Endothelial cell of umbilical vein (primary cell): Measurements from ENCODE around the gene CDIPT. TPM values are rescaled to one million over a fixed set of nuclear protein-coding genes. Genes with fewer than 3 reads are reported as not detected.

Source experiments
- BruUV-seq: library from RNA; stranded (reverse); fragments of 400-500 nt; replicated peaks from 2 replicates; lab custom pipeline; 2021; lab: Mats Ljungman, UMichigan
- CTCF ChIA-PET: fragments of 300-600, 350-600 bp; sonication (Branson Sonifier 250); formaldehyde crosslinking; loops from one replicate; lab custom pipeline; 2021; ENCODE audit warnings: antibody characterized with exemption, inconsistent platforms; lab: Charles Lee
- POLR2A ChIA-PET: fragments of 300-600, 350-600 bp; sonication (Branson Sonifier 250); formaldehyde crosslinking; loops from one replicate; lab custom pipeline; 2021; ENCODE audit warnings: antibody characterized with exemption, inconsistent platforms; lab: Charles Lee
- DNase-seq: peaks from one replicate; pipeline ENCODE4 v3.0.0-alpha.2; 2011; ENCODE audit warnings: low read depth, low spot score
- FAIRE-seq: peaks from 2 replicates; lab custom pipeline; 2011; peaks lifted over from hg19 to GRCh38; lab: Jason Lieb, UNC
- H2AFZ ChIP-seq: 2 replicates; pipeline ENCODE4 v1.6.0; 2012; ENCODE audit warnings: low read depth, low read length, control low read depth, inconsistent platforms
- H3K27ac ChIP-seq: 2 replicates; pipeline ENCODE4 v1.5.1; 2011; ENCODE audit warnings: low read depth, mild to moderate bottlenecking, control low read depth, low read length, moderate library complexity; ENCODE audit not compliant: insufficient read depth
- H3K27me3 ChIP-seq, 2 experiments: 2 replicates each; pipeline versions ENCODE4 v1.6.0 to v1.6.1; 2011; ENCODE audit warnings: low read length in 2 of 2, mixed read lengths in 1 of 2; ENCODE audit not compliant: control insufficient read depth in 2 of 2, insufficient read depth in 2 of 2
- H3K36me3 ChIP-seq, 2 experiments: 2 replicates in 1 of 2; 3 replicates in 1 of 2; pipeline ENCODE4 v1.5.1; 2011; ENCODE audit warnings: low read length in 2 of 2, mild to moderate bottlenecking in 1 of 2, moderate library complexity in 1 of 2; ENCODE audit not compliant: control insufficient read depth in 2 of 2, insufficient read depth in 2 of 2; ENCODE audit errors: extremely low read depth in 1 of 2
- H3K4me1 ChIP-seq: 3 replicates; pipeline ENCODE4 v1.5.1; 2011; ENCODE audit warnings: mild to moderate bottlenecking, low read length; ENCODE audit not compliant: control insufficient read depth, insufficient read depth; ENCODE audit errors: extremely low read depth
- H3K4me2 ChIP-seq: 2 replicates; pipeline ENCODE4 v1.6.1; 2011; ENCODE audit warnings: low read length, control low read depth, mixed read lengths; ENCODE audit not compliant: insufficient read depth
- H3K4me3 ChIP-seq, 3 experiments: fragments of 200-600 bp in 1 of 3; sonication (generic), shearing (Covaris generic) in 1 of 3; replicated peaks in 1 of 3; 2 replicates each; pipeline ENCODE4 v1.5.1; 2011 to 2016; ENCODE audit warnings: control low read depth in 3 of 3, low read length in 3 of 3, mild to moderate bottlenecking in 2 of 3, inconsistent platforms in 1 of 3, low read depth in 1 of 3, moderate library complexity in 1 of 3; ENCODE audit not compliant: insufficient read depth in 1 of 3
- H3K79me2 ChIP-seq: 2 replicates; pipeline ENCODE4 v1.6.0; 2012; ENCODE audit warnings: low read length, inconsistent platforms; ENCODE audit not compliant: control insufficient read depth, insufficient read depth
- H3K9ac ChIP-seq: replicated peaks from 2 replicates; pipeline ENCODE3; 2011; ENCODE audit warnings: low read length, control low read depth; ENCODE audit not compliant: insufficient read depth; ENCODE audit errors: extremely low read depth
- H3K9me1 ChIP-seq: replicated peaks from 3 replicates; pipeline ENCODE4 v1.6.0; 2011; ENCODE audit warnings: mild to moderate bottlenecking, low read length; ENCODE audit not compliant: control insufficient read depth, insufficient read depth; ENCODE audit errors: extremely low read depth
- H3K9me3 ChIP-seq: replicated peaks from 2 replicates; pipeline ENCODE4 v1.5.1; 2012; ENCODE audit warnings: low read length, inconsistent platforms; ENCODE audit not compliant: control insufficient read depth, insufficient read depth
- H4K20me1 ChIP-seq: replicated peaks from 2 replicates; pipeline ENCODE3; 2011; ENCODE audit warnings: mild to moderate bottlenecking, low read length; ENCODE audit not compliant: control insufficient read depth, insufficient read depth; ENCODE audit errors: extremely low read depth
- CTCF ChIP-seq, 2 donors: IDR thresholded peaks; 1 replicate in 1 of 2; 2 replicates in 1 of 2; pipeline ENCODE4 v1.5.1; 2011; ENCODE audit warnings: low read length in 2 of 2, mild to moderate bottlenecking in 2 of 2, moderate library complexity in 2 of 2, control low read depth in 1 of 2, inconsistent platforms in 1 of 2, low read depth in 1 of 2; ENCODE audit not compliant: insufficient read depth in 1 of 2; ENCODE audit errors: extremely low read depth in 1 of 2
- EZH2 ChIP-seq: IDR thresholded peaks from 2 replicates; pipeline ENCODE4 v1.6.1; 2012; ENCODE audit warnings: borderline replicate concordance, low read depth, mild to moderate bottlenecking, moderate library complexity, low read length, inconsistent platforms; ENCODE audit not compliant: severe bottlenecking
- FOS ChIP-seq: IDR thresholded peaks from 2 replicates; pipeline ENCODE4 v1.6.1; 2011; ENCODE audit warnings: mild to moderate bottlenecking, low read length, moderate library complexity, borderline replicate concordance; ENCODE audit not compliant: insufficient read depth
- GATA2 ChIP-seq: IDR thresholded peaks from 2 replicates; pipeline ENCODE4 v1.7.0; 2011; ENCODE audit warnings: low read depth, mild to moderate bottlenecking, moderate library complexity, mixed read lengths, low read length; ENCODE audit not compliant: insufficient read length, insufficient read depth
- JUN ChIP-seq: IDR thresholded peaks from 2 replicates; pipeline ENCODE4 v1.6.1; 2011; ENCODE audit warnings: borderline replicate concordance, low read depth; ENCODE audit not compliant: insufficient read length, insufficient read depth
- MAX ChIP-seq: IDR thresholded peaks from 2 replicates; pipeline ENCODE4 v1.6.1; 2011; ENCODE audit not compliant: insufficient read depth, insufficient read length
- MYC ChIP-seq: IDR thresholded peaks from one replicate; pipeline ENCODE4 v1.6.1; 2011; ENCODE audit warnings: mild to moderate bottlenecking, low read depth, low read length
- POLR2A ChIP-seq: IDR thresholded peaks from 2 replicates; pipeline ENCODE4 v1.6.1; 2012; ENCODE audit warnings: low read depth, mild to moderate bottlenecking, control low read depth, low read length
- POLR2AphosphoS5 ChIP-seq: IDR thresholded peaks from 2 replicates; pipeline ENCODE4 v1.6.1; 2012; ENCODE audit warnings: low read depth, mild to moderate bottlenecking, control low read depth, low read length, moderate library complexity; ENCODE audit not compliant: insufficient read depth
- dilution Hi-C: fragments of 300-500 bp; cut with MboI; formaldehyde crosslinking; loops from one replicate; pipeline ENCODE4 v1.15.0; 2019; ENCODE audit warnings: low sequenced_read_pairs; ENCODE audit not compliant: extremely low pct_ligation_motif_present
- intact Hi-C: fragments of 100-400 bp; cut with micrococcal nuclease; formaldehyde crosslinking; loops from one replicate; pipeline ENCODE4 v1.10.0; 2022
- polyA plus RNA-seq, 4 experiments: library from polyadenylated mRNA; depleted of rRNA in 3 of 4; stranded (reverse) in 3 of 4; unstranded in 1 of 4; fragments of >200 nt; gene quantifications; 2 replicates each; pipeline versions ENCODE4 v1.2.1 to v1.2.3, GENCODE V29; 2011 to 2012; ENCODE audit warnings: missing spikeins in 1 of 4
- total RNA-seq: library from RNA; stranded (reverse); gene quantifications from 2 replicates; pipeline ENCODE4 v1.2.3, GENCODE V29; 2021

CDIPT gene
- total and polyA plus RNA-seq, 2 donors (not counting 3 experiments of a cell fraction or from before 2014, with no cell fraction given) = 68.7 to 161 TPM

DNA sequence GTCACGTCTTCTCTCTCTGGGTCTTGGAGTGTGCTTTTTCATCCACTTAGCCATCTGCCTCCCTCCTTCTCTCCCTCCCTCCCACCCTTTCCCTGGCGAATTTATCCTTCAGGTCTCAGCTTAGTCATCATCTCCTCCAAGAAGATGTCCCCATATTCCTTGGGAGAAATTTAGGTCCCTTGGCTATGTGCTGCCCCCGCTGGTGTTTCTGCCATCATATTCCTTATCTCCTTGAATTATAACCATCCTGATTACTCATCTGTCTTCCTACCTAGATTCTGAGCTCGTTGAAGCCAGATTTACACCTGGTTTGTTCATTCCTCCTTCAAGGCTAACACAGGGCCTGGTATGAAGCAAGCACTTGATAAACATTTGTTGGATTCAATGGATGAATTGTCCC lies 31.3 kb upstream of the CDIPT start:
- dilution Hi-C loops (no loop called here), intact Hi-C loops (no loop called here)
- Histone ChIP-seq H3K4me1 (no peaks in the 10 kb centered on the region), H3K27me3 (peaks cover 5 to 8% of the 10 kb centered on the region in 2 experiments), H4K20me1 (no peaks in the 10 kb centered on the region), H3K36me3 (no peaks in the 10 kb centered on the region), H3K4me3 (no peak overlapping the region), H3K79me2 (no peaks in the 10 kb centered on the region), H3K9me1 (no peaks in the 10 kb centered on the region), H3K9me3 (no peaks in the 10 kb centered on the region), H2AFZ (no peak overlapping the region), H3K4me2 (no peak overlapping the region), H3K27ac (no peak overlapping the region), H3K9ac (no peak overlapping the region)
- POLR2A ChIA-PET = no interaction called here
- CTCF ChIA-PET = interaction anchor here (0.6 to 1.4 kb wide), 2 partner anchors 39 to 46 kb away, joined by 3 read pairs; no protein-coding TSS in a partner anchor
- FAIRE-seq = no peak
- no TSS peak for BruUV-seq
- TF ChIP-seq FOS (no peak), EZH2 (no peak), POLR2AphosphoS5 (no peak), JUN (no peak), MYC (no peak), POLR2A (no peak)
- DNase-seq = no peak

DNA sequence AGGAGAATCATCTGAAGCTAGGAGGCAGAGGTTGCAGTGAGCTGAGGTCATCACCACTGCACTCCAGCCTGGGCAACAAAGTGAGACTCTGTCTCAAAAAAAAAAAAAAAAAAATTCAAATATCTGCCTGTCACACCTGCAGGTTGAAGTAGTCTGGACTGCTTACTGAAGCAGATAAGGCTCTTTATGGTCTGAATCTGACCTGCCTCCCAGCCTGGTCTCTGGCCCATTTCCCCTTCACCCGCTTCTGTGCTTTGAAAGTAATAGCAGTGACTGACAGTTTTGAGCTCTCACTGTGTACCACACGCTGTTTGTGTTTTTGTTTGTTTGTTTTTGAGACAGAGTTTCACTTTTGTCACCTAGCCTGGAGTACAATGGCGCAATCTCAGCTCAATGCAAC lies 30.5 kb upstream of the CDIPT start:
- Histone ChIP-seq H3K4me3 (no peak overlapping the region), H3K4me2 (no peak overlapping the region), H4K20me1 (no peaks in the 10 kb centered on the region), H3K27ac (no peak overlapping the region), H3K27me3 (peaks cover 4 to 7% of the 10 kb centered on the region in 2 experiments), H2AFZ (no peak overlapping the region), H3K36me3 (no peaks in the 10 kb centered on the region), H3K9ac (no peak overlapping the region), H3K9me3 (no peaks in the 10 kb centered on the region), H3K9me1 (no peaks in the 10 kb centered on the region), H3K4me1 (no peaks in the 10 kb centered on the region), H3K79me2 (no peaks in the 10 kb centered on the region)
- FAIRE-seq (no peak), DNase-seq (no peak)
- dilution Hi-C loops = no loop called here
- CTCF ChIA-PET = no interaction called here
- TF ChIP-seq FOS = no peak
- no peak for TF ChIP-seq MAX
- no peak for TF ChIP-seq POLR2A
- TF ChIP-seq CTCF (IDR thresholded peaks at IDR 0.05; ENCODE audit: extremely low read depth in 1 of 2, insufficient read depth in 1 of 2, low read depth in 1 of 2, low read length in 2 of 2) = no peak
- no peak for TF ChIP-seq POLR2AphosphoS5
- no peak for TF ChIP-seq GATA2
- no peak for TF ChIP-seq MYC
- no peak for TF ChIP-seq JUN
- TF ChIP-seq EZH2 = no peak
- no TSS peak for BruUV-seq
- POLR2A ChIA-PET = no interaction called here
- intact Hi-C loops = no loop called here
